HFFc6 (cell line): ENCODE measurements around the gene CHST3. TPM values are rescaled to one million over a fixed set of nuclear protein-coding genes. Genes with fewer than 3 reads are reported as not detected.

Experiments
- DNase-seq: peaks from one replicate; pipeline ENCODE4 v3.0.0-alpha.2; 2018
- H3K27ac Mint-ChIP-seq: 2 replicates; pipeline ENCODE4 v1.8.0; 2020; ENCODE audit warnings: mild to moderate bottlenecking, mixed read lengths
- H3K27me3 Mint-ChIP-seq: 2 replicates; pipeline ENCODE4 v1.8.0; 2021; ENCODE audit warnings: mild to moderate bottlenecking, moderate library complexity, mixed read lengths; ENCODE audit not compliant: insufficient read depth
- H3K36me3 Mint-ChIP-seq: 2 replicates; pipeline ENCODE4 v1.8.0; 2021; ENCODE audit warnings: low read depth, mixed read lengths
- H3K4me1 Mint-ChIP-seq: 2 replicates; pipeline ENCODE4 v1.8.0; 2020; ENCODE audit warnings: low read depth, mixed read lengths
- H3K4me3 Mint-ChIP-seq: 2 replicates; pipeline ENCODE4 v1.8.0; 2020; ENCODE audit warnings: mild to moderate bottlenecking, moderate library complexity, mixed read lengths
- H3K9me3 Mint-ChIP-seq: 2 replicates; pipeline ENCODE4 v1.8.0; 2020; ENCODE audit warnings: mild to moderate bottlenecking, mixed read lengths
- CTCF ChIP-seq: fragments of 200-600 bp; sonication (generic); IDR thresholded peaks from 2 replicates; pipeline ENCODE4 v1.5.0; 2021; ENCODE audit warnings: antibody characterized with exemption, mild to moderate bottlenecking
- total RNA-seq, 6 experiments: library from RNA; stranded (reverse); fragmentation: NEBNext Ultra II Directional; extraction: Animal tissue kit (Norgen Biotek cat#: 25700); gene quantifications; 2 replicates in 1 of 6; 3 replicates in 5 of 6; pipeline ENCODE4 v1.2.3, GENCODE V29; 2021

The CHST3 gene
- total RNA-seq, 6 experiments from 2014 or later: 34.9 to 48.1 (median 40.3) TPM

- Mint-ChIP-seq H3K27ac (no peak overlapping the region), H3K4me3 (no peak overlapping the region), H3K27me3 (peaks cover 13% of the 10 kb centered on the region), H3K9me3 (no peaks in the 10 kb centered on the region), H3K4me1 (peaks cover 18% of the 10 kb centered on the region), H3K36me3 (no peaks in the 10 kb centered on the region)
- TF ChIP-seq CTCF: no peak
- DNase-seq: no peak
Measured at GRCh38 chr10:72019085-72019876, 55.1 kb downstream of the CHST3 start.

- no peak for DNase-seq
- Mint-ChIP-seq H3K36me3 (no peaks in the 10 kb centered on the region), H3K27me3 (peaks cover 13% of the 10 kb centered on the region), H3K9me3 (no peaks in the 10 kb centered on the region), H3K27ac (no peak overlapping the region), H3K4me1 (peaks cover 21% of the 10 kb centered on the region), H3K4me3 (no peak overlapping the region)
- TF ChIP-seq CTCF: no peak
Measured at GRCh38 chr10:72020914-72021809, 57.0 kb downstream of the CHST3 start.

- peaks cover 9% of the 10 kb centered on the region for H3K27me3 Mint-ChIP-seq
- no peak overlapping the region for H3K27ac Mint-ChIP-seq
- TF ChIP-seq CTCF: no peak
- H3K4me3 Mint-ChIP-seq: no peak overlapping the region
- H3K4me1 Mint-ChIP-seq: peaks cover 26% of the 10 kb centered on the region
- no peaks in the 10 kb centered on the region for H3K9me3 Mint-ChIP-seq
- DNase-seq: no peak
- no peaks in the 10 kb centered on the region for H3K36me3 Mint-ChIP-seq
Measured at GRCh38 chr10:72022228-72022627, 58.0 kb downstream of the CHST3 start.

GRCh38 chr10:72024596-72024995, 60.4 kb downstream of the CHST3 start:
- Mint-ChIP-seq H3K4me1 (peaks cover 34% of the 10 kb centered on the region), H3K27me3 (peaks cover 6% of the 10 kb centered on the region)

GRCh38 chr10:72025400-72025799, 61.2 kb downstream of the CHST3 start:
- DNase-seq: no peak
- Mint-ChIP-seq H3K36me3 (no peaks in the 10 kb centered on the region), H3K4me3 (no peak overlapping the region), H3K4me1 (peaks cover 37% of the 10 kb centered on the region), H3K27me3 (peaks cover 3% of the 10 kb centered on the region), H3K9me3 (no peaks in the 10 kb centered on the region), H3K27ac (no peak overlapping the region)
- no peak for TF ChIP-seq CTCF

More at GRCh38 chr10:72024596-72024995, 60.4 kb downstream of the CHST3 start:
- Mint-ChIP-seq H3K36me3 (no peaks in the 10 kb centered on the region), H3K9me3 (no peaks in the 10 kb centered on the region), H3K27ac (no peak overlapping the region), H3K4me3 (no peak overlapping the region)
- DNase-seq: no peak
- no peak for TF ChIP-seq CTCF
